Endothelial cell of umbilical vein (primary cell): ENCODE measurements around the gene BUD13. TPM values are rescaled to one million over a fixed set of nuclear protein-coding genes. Genes with fewer than 3 reads are reported as not detected.
A peak's percentile ranks its signal among the peaks of the same experiment; 100 is the strongest.

Experiments used
- Bru-seq: library from RNA; stranded (reverse); fragments of 400-500 nt; gene quantifications from one replicate; lab custom pipeline; 2021; lab: Mats Ljungman, UMichigan
- BruChase-seq, 2 experiments: library from RNA; stranded (reverse); fragments of 400-500 nt; gene quantifications; one replicate each; lab custom pipeline; 2021; lab: Mats Ljungman, UMichigan
- BruUV-seq: library from RNA; stranded (reverse); fragments of 400-500 nt; replicated peaks from 2 replicates; lab custom pipeline; 2021; lab: Mats Ljungman, UMichigan
- CTCF ChIA-PET: fragments of 300-600, 350-600 bp; sonication (Branson Sonifier 250); formaldehyde crosslinking; loops from one replicate; lab custom pipeline; 2021; ENCODE audit warnings: antibody characterized with exemption, inconsistent platforms; lab: Charles Lee
- POLR2A ChIA-PET: fragments of 300-600, 350-600 bp; sonication (Branson Sonifier 250); formaldehyde crosslinking; loops from one replicate; lab custom pipeline; 2021; ENCODE audit warnings: antibody characterized with exemption, inconsistent platforms; lab: Charles Lee
- DNase-seq: peaks from one replicate; pipeline ENCODE4 v3.0.0-alpha.2; 2011; ENCODE audit warnings: low read depth, low spot score
- FAIRE-seq: peaks from 2 replicates; lab custom pipeline; 2011; peaks lifted over from hg19 to GRCh38; lab: Jason Lieb, UNC
- H2AFZ ChIP-seq: 2 replicates; pipeline ENCODE4 v1.6.0; 2012; ENCODE audit warnings: low read depth, low read length, control low read depth, inconsistent platforms
- H3K27ac ChIP-seq: 2 replicates; pipeline ENCODE4 v1.5.1; 2011; ENCODE audit warnings: low read depth, mild to moderate bottlenecking, control low read depth, low read length, moderate library complexity; ENCODE audit not compliant: insufficient read depth
- H3K27me3 ChIP-seq, 2 experiments: 2 replicates each; pipeline versions ENCODE4 v1.6.0 to v1.6.1; 2011; ENCODE audit warnings: low read length in 2 of 2, mixed read lengths in 1 of 2; ENCODE audit not compliant: control insufficient read depth in 2 of 2, insufficient read depth in 2 of 2
- H3K36me3 ChIP-seq, 2 experiments: 2 replicates in 1 of 2; 3 replicates in 1 of 2; pipeline ENCODE4 v1.5.1; 2011; ENCODE audit warnings: low read length in 2 of 2, mild to moderate bottlenecking in 1 of 2, moderate library complexity in 1 of 2; ENCODE audit not compliant: control insufficient read depth in 2 of 2, insufficient read depth in 2 of 2; ENCODE audit errors: extremely low read depth in 1 of 2
- H3K4me1 ChIP-seq: 3 replicates; pipeline ENCODE4 v1.5.1; 2011; ENCODE audit warnings: mild to moderate bottlenecking, low read length; ENCODE audit not compliant: control insufficient read depth, insufficient read depth; ENCODE audit errors: extremely low read depth
- H3K4me2 ChIP-seq: 2 replicates; pipeline ENCODE4 v1.6.1; 2011; ENCODE audit warnings: low read length, control low read depth, mixed read lengths; ENCODE audit not compliant: insufficient read depth
- H3K4me3 ChIP-seq, 3 experiments: fragments of 200-600 bp in 1 of 3; sonication (generic), shearing (Covaris generic) in 1 of 3; replicated peaks in 1 of 3; 2 replicates each; pipeline ENCODE4 v1.5.1; 2011 to 2016; ENCODE audit warnings: control low read depth in 3 of 3, low read length in 3 of 3, mild to moderate bottlenecking in 2 of 3, inconsistent platforms in 1 of 3, low read depth in 1 of 3, moderate library complexity in 1 of 3; ENCODE audit not compliant: insufficient read depth in 1 of 3
- H3K79me2 ChIP-seq: 2 replicates; pipeline ENCODE4 v1.6.0; 2012; ENCODE audit warnings: low read length, inconsistent platforms; ENCODE audit not compliant: control insufficient read depth, insufficient read depth
- H3K9ac ChIP-seq: replicated peaks from 2 replicates; pipeline ENCODE3; 2011; ENCODE audit warnings: low read length, control low read depth; ENCODE audit not compliant: insufficient read depth; ENCODE audit errors: extremely low read depth
- H3K9me1 ChIP-seq: replicated peaks from 3 replicates; pipeline ENCODE4 v1.6.0; 2011; ENCODE audit warnings: mild to moderate bottlenecking, low read length; ENCODE audit not compliant: control insufficient read depth, insufficient read depth; ENCODE audit errors: extremely low read depth
- H3K9me3 ChIP-seq: replicated peaks from 2 replicates; pipeline ENCODE4 v1.5.1; 2012; ENCODE audit warnings: low read length, inconsistent platforms; ENCODE audit not compliant: control insufficient read depth, insufficient read depth
- H4K20me1 ChIP-seq: replicated peaks from 2 replicates; pipeline ENCODE3; 2011; ENCODE audit warnings: mild to moderate bottlenecking, low read length; ENCODE audit not compliant: control insufficient read depth, insufficient read depth; ENCODE audit errors: extremely low read depth
- CTCF ChIP-seq, 2 donors: IDR thresholded peaks; 1 replicate in 1 of 2; 2 replicates in 1 of 2; pipeline ENCODE4 v1.5.1; 2011; ENCODE audit warnings: low read length in 2 of 2, mild to moderate bottlenecking in 2 of 2, moderate library complexity in 2 of 2, control low read depth in 1 of 2, inconsistent platforms in 1 of 2, low read depth in 1 of 2; ENCODE audit not compliant: insufficient read depth in 1 of 2; ENCODE audit errors: extremely low read depth in 1 of 2
- MAX ChIP-seq: IDR thresholded peaks from 2 replicates; pipeline ENCODE4 v1.6.1; 2011; ENCODE audit not compliant: insufficient read depth, insufficient read length
- POLR2A ChIP-seq: IDR thresholded peaks from 2 replicates; pipeline ENCODE4 v1.6.1; 2012; ENCODE audit warnings: low read depth, mild to moderate bottlenecking, control low read depth, low read length
- POLR2AphosphoS5 ChIP-seq: IDR thresholded peaks from 2 replicates; pipeline ENCODE4 v1.6.1; 2012; ENCODE audit warnings: low read depth, mild to moderate bottlenecking, control low read depth, low read length, moderate library complexity; ENCODE audit not compliant: insufficient read depth
- dilution Hi-C: fragments of 300-500 bp; cut with MboI; formaldehyde crosslinking; loops from one replicate; pipeline ENCODE4 v1.15.0; 2019; ENCODE audit warnings: low sequenced_read_pairs; ENCODE audit not compliant: extremely low pct_ligation_motif_present
- intact Hi-C: fragments of 100-400 bp; cut with micrococcal nuclease; formaldehyde crosslinking; loops from one replicate; pipeline ENCODE4 v1.10.0; 2022
- long read RNA-seq: library from polyadenylated mRNA; stranded (forward); transcript quantifications from one replicate; pipeline ENCODE4 v2.0.0, GENCODE V29; 2021
- polyA minus RNA-seq, 3 experiments: library from RNA; depleted of rRNA, polyadenylated mRNA; stranded (reverse); fragments of >200 nt; gene quantifications; 1 replicate in 1 of 3; 2 replicates in 2 of 3; pipeline ENCODE4 v1.2.3, GENCODE V29; 2011
- polyA plus RNA-seq, 4 experiments: library from polyadenylated mRNA; depleted of rRNA in 3 of 4; stranded (reverse) in 3 of 4; unstranded in 1 of 4; fragments of >200 nt; gene quantifications; 2 replicates each; pipeline versions ENCODE4 v1.2.1 to v1.2.3, GENCODE V29; 2011 to 2012; ENCODE audit warnings: missing spikeins in 1 of 4
- total RNA-seq: library from RNA; stranded (reverse); gene quantifications from 2 replicates; pipeline ENCODE4 v1.2.3, GENCODE V29; 2021

BUD13 gene
- total RNA-seq = 21.8 and 22.2 TPM in 2 replicates
- polyA plus RNA-seq = 17.6 and 18.8 TPM in 2 replicates
- polyA plus RNA-seq (2011; cell fraction: cytosol; rRNA removed) = 18.5 and 21.5 TPM in 2 replicates
- 30.4 and 34.3 TPM in 2 replicates for polyA plus RNA-seq (2011; cell fraction: nucleus; rRNA removed)
- 13.8 and 16.7 TPM in 2 replicates for polyA plus RNA-seq (2012)
- polyA minus RNA-seq = 15.1 and 19.9 TPM in 2 replicates
- polyA minus RNA-seq (2011; cell fraction: cytosol; rRNA and poly(A)+ RNA removed) = 9.8 TPM
- polyA minus RNA-seq (2011; cell fraction: nucleus; rRNA and poly(A)+ RNA removed) = 13.2 and 19.5 TPM in 2 replicates
- percentile 87 among the genes with signal in this experiment for Bru-seq, nascent RNA
- percentile 64 among the genes with signal in this experiment for BruChase-seq, experiment 1, labeled RNA remaining after a 6-hour chase
- BruChase-seq, experiment 2, labeled RNA remaining after a 2-hour chase = percentile 76 among the genes with signal in this experiment
- long read RNA-seq, transcript BUD13-201 (10 exons, 2,196 nt) = major isoform, 23 of 31 reads
- long read RNA-seq, partial matches to known transcripts = 5 of 31 reads
- long read RNA-seq, other reads (novel, unspliced or antisense) = 3 of 31 reads

GRCh38 chr11:116772443-116773202 is at the start of gene BUD13:
Gene BUD13 (minus strand): TSS chr11:116772987. CDS start chr11:116772964, 23 bp downstream.
- Histone ChIP-seq H3K4me1 (peaks cover 12% of the 10 kb centered on the region), H3K79me2 (peaks cover 23% of the 10 kb centered on the region), H3K36me3 (peaks cover 2% of the 10 kb centered on the region in 2 experiments), H4K20me1 (no peaks in the 10 kb centered on the region), H3K9ac (peak within 1 kb of the TSS; percentile 96), H2AFZ (peak within 1 kb of the TSS; percentile 92), H3K27ac (peak within 1 kb of the TSS; percentile 89), H3K4me2 (peak within 1 kb of the TSS; percentile 97), H3K27me3 (no peaks in the 10 kb centered on the region), H3K4me3 (peak within 1 kb of the TSS; percentile 65 to 97 (median 96)), H3K9me1 (no peaks in the 10 kb centered on the region), H3K9me3 (no peaks in the 10 kb centered on the region)
- TF ChIP-seq POLR2AphosphoS5 (peak; percentile 94), MAX (peak; percentile 51), CTCF (IDR thresholded peaks at IDR 0.05; ENCODE audit: extremely low read depth in 1 of 2, insufficient read depth in 1 of 2, low read depth in 1 of 2, low read length in 2 of 2) (no peak), POLR2A (peak; percentile 84)
- BruUV-seq = no TSS peak
- intact Hi-C loops (loop anchor here (1.0 kb wide), 2 partner anchors 16 to 371 kb away; partner anchors contain the start of gene ZPR1), dilution Hi-C loops (no loop called here)
- ChIA-PET CTCF (interaction anchor here (0.8 kb wide), 1 partner anchor 63 kb away, joined by 4 read pairs; no protein-coding TSS in a partner anchor), POLR2A (no interaction called here)
- DNase-seq (peak; percentile 86), FAIRE-seq (peak; percentile 86)
